ENCODE measurements around the gene PAX6. TPM values are rescaled to one million over a fixed set of nuclear protein-coding genes. Genes with fewer than 3 reads are reported as not detected.
A peak's percentile ranks its signal among the peaks of the same experiment; 100 is the strongest.

PAX6 gene
- total RNA-seq, 1 donor from 2014 or later, result 30.7 TPM

DNA sequence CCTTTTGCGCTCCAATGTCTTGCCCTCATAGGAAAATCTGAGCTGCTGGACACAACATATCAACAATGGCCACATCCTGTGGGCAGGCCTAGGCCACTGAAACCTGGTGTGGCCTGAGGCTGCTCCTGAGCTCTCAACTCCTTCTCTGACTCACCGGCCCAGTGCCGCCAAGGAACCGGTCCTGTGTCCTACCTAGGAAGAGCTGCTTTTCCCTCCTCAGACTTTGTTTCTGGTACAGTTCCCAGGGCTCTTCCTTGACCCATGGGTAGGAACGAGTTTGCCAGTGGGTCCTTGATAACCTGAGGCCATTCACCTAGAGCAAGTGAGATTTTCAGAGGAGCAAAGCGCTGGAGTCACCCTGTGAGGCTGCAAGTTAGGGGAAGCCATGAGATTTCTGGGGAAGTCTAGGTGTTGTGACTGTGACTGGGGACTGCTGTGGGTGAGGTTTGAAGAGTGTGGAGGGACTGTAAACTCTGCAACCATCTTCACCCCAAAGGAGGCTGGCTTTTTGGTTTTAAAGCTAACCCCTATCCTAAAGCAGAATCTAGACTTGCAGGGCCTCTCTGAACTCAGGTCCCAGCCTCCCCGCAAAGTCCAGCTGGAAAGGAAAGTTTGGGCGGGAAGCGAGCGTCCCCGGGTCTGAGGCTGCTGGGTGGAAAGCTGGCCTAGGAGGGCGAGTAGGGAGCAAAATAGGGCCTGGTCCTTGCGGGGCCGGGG lies 12.0 kb upstream of the PAX6 start:
- H3K27me3 Mint-ChIP-seq (ENCODE audit: unreplicated experiment), result peaks cover 36% of the 10 kb centered on the region
- no peak overlapping the region for H3K4me3 Mint-ChIP-seq (ENCODE audit: unreplicated experiment)
- TF ChIP-seq, protein P1, sequence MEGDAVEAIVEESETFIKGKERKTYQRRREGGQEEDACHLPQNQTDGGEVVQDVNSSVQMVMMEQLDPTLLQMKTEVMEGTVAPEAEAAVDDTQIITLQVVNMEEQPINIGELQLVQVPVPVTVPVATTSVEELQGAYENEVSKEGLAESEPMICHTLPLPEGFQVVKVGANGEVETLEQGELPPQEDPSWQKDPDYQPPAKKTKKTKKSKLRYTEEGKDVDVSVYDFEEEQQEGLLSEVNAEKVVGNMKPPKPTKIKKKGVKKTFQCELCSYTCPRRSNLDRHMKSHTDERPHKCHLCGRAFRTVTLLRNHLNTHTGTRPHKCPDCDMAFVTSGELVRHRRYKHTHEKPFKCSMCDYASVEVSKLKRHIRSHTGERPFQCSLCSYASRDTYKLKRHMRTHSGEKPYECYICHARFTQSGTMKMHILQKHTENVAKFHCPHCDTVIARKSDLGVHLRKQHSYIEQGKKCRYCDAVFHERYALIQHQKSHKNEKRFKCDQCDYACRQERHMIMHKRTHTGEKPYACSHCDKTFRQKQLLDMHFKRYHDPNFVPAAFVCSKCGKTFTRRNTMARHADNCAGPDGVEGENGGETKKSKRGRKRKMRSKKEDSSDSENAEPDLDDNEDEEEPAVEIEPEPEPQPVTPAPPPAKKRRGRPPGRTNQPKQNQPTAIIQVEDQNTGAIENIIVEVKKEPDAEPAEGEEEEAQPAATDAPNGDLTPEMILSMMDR (IDR thresholded peaks at IDR 0.05; ENCODE audit: partially characterized antibody, unreplicated experiment), result no peak
- peaks cover 9% of the 10 kb centered on the region for H3K36me3 Mint-ChIP-seq (ENCODE audit: unreplicated experiment)
- H3K4me1 Mint-ChIP-seq (ENCODE audit: low read depth, unreplicated experiment), result peaks cover 27% of the 10 kb centered on the region
- no peak overlapping the region for H3K27ac Mint-ChIP-seq (ENCODE audit: unreplicated experiment)
- peaks cover 7% of the 10 kb centered on the region for H3K9me3 Mint-ChIP-seq (ENCODE audit: unreplicated experiment)
- no peak for DNase-seq

DNA sequence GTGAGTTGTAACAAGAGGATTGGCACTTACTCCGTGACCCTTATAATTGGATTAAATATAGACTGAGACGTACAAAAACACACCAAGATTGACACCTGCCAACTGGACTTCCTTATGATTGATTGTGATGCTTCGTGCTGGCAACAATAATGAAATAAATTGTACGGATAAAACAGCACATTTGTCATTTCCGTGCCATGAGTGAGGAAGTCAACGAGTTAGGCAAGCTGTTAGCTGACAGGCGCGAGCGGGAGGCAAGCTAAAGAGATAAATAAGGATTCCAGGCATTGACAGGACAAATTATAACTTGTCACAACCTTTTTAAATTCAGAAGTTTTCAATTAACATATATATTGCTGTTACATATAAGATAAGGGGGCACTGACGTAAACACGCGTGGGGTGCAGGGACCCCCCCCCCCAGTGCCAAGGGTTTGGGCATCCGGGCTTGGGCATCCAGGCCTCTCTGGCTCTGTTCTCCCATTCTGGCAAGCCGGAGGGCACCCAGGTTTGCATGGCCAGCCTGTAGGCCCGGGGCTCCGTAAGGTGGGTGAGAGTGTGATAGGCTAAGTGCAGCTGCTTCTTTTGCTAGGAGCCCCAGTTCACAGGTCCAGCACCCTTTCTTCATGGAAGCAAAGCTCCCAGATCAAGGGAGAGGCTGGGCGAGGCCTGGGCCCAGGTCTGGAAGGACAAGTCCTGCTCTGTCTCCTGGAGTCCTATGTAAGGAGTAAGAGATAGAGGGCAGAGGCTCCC lies 11.2 kb upstream of the PAX6 start:
- Mint-ChIP-seq H3K27me3 (ENCODE audit: unreplicated experiment) (peaks cover 31% of the 10 kb centered on the region), H3K9me3 (ENCODE audit: unreplicated experiment) (peaks cover 7% of the 10 kb centered on the region), H3K36me3 (ENCODE audit: unreplicated experiment) (peaks cover 9% of the 10 kb centered on the region), H3K27ac (ENCODE audit: unreplicated experiment) (no peak overlapping the region), H3K4me3 (ENCODE audit: unreplicated experiment) (no peak overlapping the region), H3K4me1 (ENCODE audit: low read depth, unreplicated experiment) (peaks cover 20% of the 10 kb centered on the region)
- DNase-seq, result no peak
- TF ChIP-seq, protein P1 (IDR thresholded peaks at IDR 0.05; ENCODE audit: partially characterized antibody, unreplicated experiment), result no peak

DNA sequence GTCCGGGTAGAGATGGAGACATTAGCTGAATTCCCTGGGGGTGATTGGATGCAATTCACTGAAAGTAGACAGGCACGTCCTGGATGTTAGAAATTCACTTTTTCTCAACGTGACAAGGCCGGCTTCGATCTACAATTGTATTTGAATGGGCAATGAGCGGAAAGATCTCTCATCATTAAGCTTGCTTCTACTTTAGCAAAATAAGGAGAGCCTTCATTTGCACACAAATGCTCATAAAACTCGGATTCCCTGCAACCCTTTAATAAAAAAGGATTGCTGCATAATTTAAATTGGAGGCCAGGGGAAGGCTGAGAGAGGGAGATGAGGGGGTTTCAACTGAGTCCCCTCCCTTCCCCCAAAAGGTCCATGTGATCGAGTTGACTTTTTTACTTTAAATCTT lies 10.6 kb upstream of the PAX6 start:
- Mint-ChIP-seq H3K27me3 (ENCODE audit: unreplicated experiment) (peaks cover 29% of the 10 kb centered on the region), H3K4me3 (ENCODE audit: unreplicated experiment) (peak overlapping the region; percentile 65), H3K9me3 (ENCODE audit: unreplicated experiment) (peaks cover 7% of the 10 kb centered on the region), H3K27ac (ENCODE audit: unreplicated experiment) (peak overlapping the region; percentile 8), H3K4me1 (ENCODE audit: low read depth, unreplicated experiment) (peaks cover 18% of the 10 kb centered on the region), H3K36me3 (ENCODE audit: unreplicated experiment) (peaks cover 9% of the 10 kb centered on the region)
- TF ChIP-seq, protein P1 (IDR thresholded peaks at IDR 0.05; ENCODE audit: partially characterized antibody, unreplicated experiment), result no peak
- DNase-seq, result no peak

DNA sequence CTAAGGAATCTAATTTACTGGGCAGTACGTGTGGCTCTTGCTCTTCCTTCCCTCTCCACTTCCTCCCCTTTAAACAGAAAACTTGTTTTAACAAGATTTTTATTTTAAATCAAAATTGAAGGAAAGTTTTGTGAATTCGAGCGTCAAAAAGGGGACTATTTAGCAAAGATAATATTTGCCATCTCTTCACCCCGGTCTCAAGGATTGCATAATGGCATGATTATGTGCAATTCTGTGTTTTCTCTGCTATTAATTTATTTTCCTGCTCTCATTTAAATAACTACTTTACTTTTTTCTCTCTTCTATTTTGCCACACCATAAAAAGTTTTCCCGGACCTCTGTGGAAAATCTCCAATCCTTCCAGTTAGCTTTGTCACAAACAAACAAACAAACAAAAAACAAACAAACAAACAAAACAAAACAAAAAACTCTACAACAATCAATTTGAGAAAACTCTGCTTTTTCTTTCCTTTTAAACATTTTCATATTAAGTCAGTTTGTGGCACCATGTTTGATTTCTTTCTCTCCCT lies 10.2 kb upstream of the PAX6 start:
- Mint-ChIP-seq H3K27ac (ENCODE audit: unreplicated experiment) (peak overlapping the region; percentile 8), H3K9me3 (ENCODE audit: unreplicated experiment) (peaks cover 4% of the 10 kb centered on the region), H3K27me3 (ENCODE audit: unreplicated experiment) (peaks cover 26% of the 10 kb centered on the region), H3K4me1 (ENCODE audit: low read depth, unreplicated experiment) (peaks cover 14% of the 10 kb centered on the region), H3K36me3 (ENCODE audit: unreplicated experiment) (peaks cover 5% of the 10 kb centered on the region), H3K4me3 (ENCODE audit: unreplicated experiment) (peak overlapping the region; percentile 65)
- TF ChIP-seq, protein P1 (IDR thresholded peaks at IDR 0.05; ENCODE audit: partially characterized antibody, unreplicated experiment), result no peak
- DNase-seq, result no peak

DNA sequence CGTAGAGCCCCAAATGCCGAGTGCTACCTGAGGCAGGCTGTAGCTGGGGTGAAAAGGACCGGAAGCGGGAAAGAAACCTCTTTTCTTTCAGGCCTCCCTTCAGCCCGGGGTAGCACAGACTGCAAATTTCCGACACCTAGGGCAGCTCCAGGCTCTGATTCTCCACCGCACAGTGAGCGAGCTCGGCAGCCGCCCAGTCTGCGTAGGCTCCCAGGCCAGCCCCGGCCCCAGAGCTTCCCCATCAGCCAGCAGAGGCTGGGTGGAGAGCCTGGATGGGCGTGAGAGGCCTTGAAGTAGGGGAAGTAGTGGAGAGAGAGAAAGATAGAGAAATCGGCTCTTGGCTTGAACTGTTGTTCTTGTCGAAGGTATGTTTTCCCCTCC lies 9.3 kb upstream of the PAX6 start:
- DNase-seq, result peak; percentile 70
- Mint-ChIP-seq H3K27me3 (ENCODE audit: unreplicated experiment) (peaks cover 24% of the 10 kb centered on the region), H3K27ac (ENCODE audit: unreplicated experiment) (no peak overlapping the region), H3K36me3 (ENCODE audit: unreplicated experiment) (peaks cover 5% of the 10 kb centered on the region), H3K4me3 (ENCODE audit: unreplicated experiment) (peak overlapping the region; percentile 55), H3K9me3 (ENCODE audit: unreplicated experiment) (peaks cover 6% of the 10 kb centered on the region), H3K4me1 (ENCODE audit: low read depth, unreplicated experiment) (peaks cover 16% of the 10 kb centered on the region)
- TF ChIP-seq, protein P1 (IDR thresholded peaks at IDR 0.05; ENCODE audit: partially characterized antibody, unreplicated experiment), result no peak

Measured in glutamatergic neuron (in vitro differentiated cells).